ENCODE data around the gene LPP.

DNA sequence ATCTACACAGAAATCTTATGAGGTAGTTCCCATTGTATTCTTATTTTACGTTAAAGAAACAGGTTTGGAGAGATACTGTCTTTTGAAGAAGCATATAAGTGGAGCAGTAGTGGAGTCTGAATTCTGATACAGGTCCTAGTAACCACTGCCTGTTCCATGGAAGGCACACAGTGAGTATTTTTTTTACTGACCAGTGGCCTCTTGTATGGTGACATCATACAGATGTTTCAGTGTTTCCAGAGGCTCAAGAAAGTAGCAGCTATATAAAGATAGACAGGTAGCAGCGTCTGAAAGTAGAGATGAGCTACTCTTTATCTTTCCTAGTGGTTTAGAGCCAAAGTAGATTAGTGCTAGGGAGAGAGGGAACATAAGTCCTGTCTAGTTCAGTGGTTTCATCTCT is 173.5 kb downstream of the LPP start:
- TF ChIP-seq, protein P1, sequence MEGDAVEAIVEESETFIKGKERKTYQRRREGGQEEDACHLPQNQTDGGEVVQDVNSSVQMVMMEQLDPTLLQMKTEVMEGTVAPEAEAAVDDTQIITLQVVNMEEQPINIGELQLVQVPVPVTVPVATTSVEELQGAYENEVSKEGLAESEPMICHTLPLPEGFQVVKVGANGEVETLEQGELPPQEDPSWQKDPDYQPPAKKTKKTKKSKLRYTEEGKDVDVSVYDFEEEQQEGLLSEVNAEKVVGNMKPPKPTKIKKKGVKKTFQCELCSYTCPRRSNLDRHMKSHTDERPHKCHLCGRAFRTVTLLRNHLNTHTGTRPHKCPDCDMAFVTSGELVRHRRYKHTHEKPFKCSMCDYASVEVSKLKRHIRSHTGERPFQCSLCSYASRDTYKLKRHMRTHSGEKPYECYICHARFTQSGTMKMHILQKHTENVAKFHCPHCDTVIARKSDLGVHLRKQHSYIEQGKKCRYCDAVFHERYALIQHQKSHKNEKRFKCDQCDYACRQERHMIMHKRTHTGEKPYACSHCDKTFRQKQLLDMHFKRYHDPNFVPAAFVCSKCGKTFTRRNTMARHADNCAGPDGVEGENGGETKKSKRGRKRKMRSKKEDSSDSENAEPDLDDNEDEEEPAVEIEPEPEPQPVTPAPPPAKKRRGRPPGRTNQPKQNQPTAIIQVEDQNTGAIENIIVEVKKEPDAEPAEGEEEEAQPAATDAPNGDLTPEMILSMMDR (IDR thresholded peaks at IDR 0.05), result no peak
- no peak for TF ChIP-seq POLR2A (IDR thresholded peaks at IDR 0.05)

Measured in ovary (tissue), 3 donors.